ENCODE data around the gene CCDC201.

- TF ChIP-seq POLR2A (IDR thresholded peaks at IDR 0.05) (no peak), CTCF (IDR thresholded peaks at IDR 0.05) (no peak), EP300 (IDR thresholded peaks at IDR 0.05) (no peak)
Observed at GRCh38 chr7:45914911-45915310, 42.0 kb upstream of the CCDC201 start.
